Ishikawa (cell line): ENCODE data around the gene HSF5.

ENCODE experiments used
- CEBPB ChIP-seq: IDR thresholded peaks from 2 replicates; pipeline ENCODE4 v1.6.1; 2012
- FOXM1 ChIP-seq: IDR thresholded peaks from 2 replicates; pipeline ENCODE4 v1.6.1; 2012; ENCODE audit warnings: low read depth, borderline replicate concordance
- NFIC ChIP-seq: IDR thresholded peaks from 2 replicates; pipeline ENCODE4 v1.6.1; 2012
- RAD21 ChIP-seq: IDR thresholded peaks from 2 replicates; pipeline ENCODE4 v1.6.1; 2012; ENCODE audit warnings: low read depth
- REST ChIP-seq: IDR thresholded peaks from 2 replicates; pipeline ENCODE4 v1.6.1; 2012; ENCODE audit warnings: low read depth, mild to moderate bottlenecking
- TAF1 ChIP-seq: IDR thresholded peaks from 2 replicates; pipeline ENCODE4 v1.6.1; 2012; ENCODE audit warnings: low read depth, mild to moderate bottlenecking
- YY1 ChIP-seq: IDR thresholded peaks from 2 replicates; pipeline ENCODE4 v1.6.1; 2012; ENCODE audit warnings: low read depth
- ZBTB7A ChIP-seq: IDR thresholded peaks from 2 replicates; pipeline ENCODE4 v1.6.1; 2012; ENCODE audit warnings: low read depth

- TF ChIP-seq CEBPB: no peak
- no peak for TF ChIP-seq FOXM1
- no peak for TF ChIP-seq NFIC
- TF ChIP-seq REST: no peak
- no peak for TF ChIP-seq ZBTB7A
- no peak for TF ChIP-seq TAF1
- TF ChIP-seq YY1: no peak
- no peak for TF ChIP-seq RAD21
These were observed 12.2 kb downstream of the HSF5 start for GRCh38 chr17:58475985-58476384.
